SK-N-SH treated with all-trans-retinoic acid at 6 μM for 48 hours (cell line): Measurements from ENCODE around the gene CHMP6.

Source experiments
- ATAC-seq: fragments of 200-7000 bp; cut with Tn5 transposase; 3 replicates; pipeline ENCODE4 v1.9.1; 2020; ENCODE audit warnings: mild to moderate bottlenecking, moderate library complexity
- ARNTL ChIP-seq: fragments of 450-650 bp; formaldehyde crosslinking; IDR thresholded peaks from 2 replicates; pipeline ENCODE4 v1.5.0; 2020; ENCODE audit warnings: low read depth, mild to moderate bottlenecking, moderate library complexity, borderline replicate concordance
- BACH2 ChIP-seq: fragments of 250-450 bp; sonication (Bioruptor Pico); IDR thresholded peaks from 2 replicates; pipeline ENCODE4 v1.9.0; 2021; ENCODE audit warnings: mild to moderate bottlenecking, borderline replicate concordance
- CSDC2 ChIP-seq: fragments of 250-450 bp; sonication (Bioruptor Pico); IDR thresholded peaks from 2 replicates; pipeline ENCODE4 v1.5.0; 2020; ENCODE audit warnings: mild to moderate bottlenecking, moderate library complexity
- ESRRG ChIP-seq: fragments of 250-450 bp; sonication (Bioruptor Pico); IDR thresholded peaks from 2 replicates; pipeline ENCODE4 v1.6.1; 2021; ENCODE audit warnings: mild to moderate bottlenecking
- ISL1 ChIP-seq: fragments of 250-450 bp; sonication (Bioruptor Pico); IDR thresholded peaks from 2 replicates; pipeline ENCODE4 v2.1.2; 2022; ENCODE audit warnings: mild to moderate bottlenecking, moderate library complexity
- OSR1 ChIP-seq: fragments of 250-450 bp; sonication (Bioruptor Pico); IDR thresholded peaks from 2 replicates; pipeline ENCODE4 v1.8.0; 2022; ENCODE audit warnings: moderate library complexity, mild to moderate bottlenecking, inconsistent platforms
- PPARA ChIP-seq: fragments of 250-450 bp; sonication (Bioruptor Pico); IDR thresholded peaks from 2 replicates; pipeline ENCODE4 v1.5.0; 2020; ENCODE audit warnings: mild to moderate bottlenecking, borderline replicate concordance
- RARB ChIP-seq: fragments of 250-450 bp; sonication (Bioruptor Pico); IDR thresholded peaks from 2 replicates; pipeline ENCODE4 v1.8.0; 2021; ENCODE audit warnings: mild to moderate bottlenecking, moderate library complexity
- SNAI2 ChIP-seq: fragments of 250-450 bp; sonication (Bioruptor Pico); IDR thresholded peaks from 2 replicates; pipeline ENCODE4 v1.5.0; 2020; ENCODE audit warnings: mild to moderate bottlenecking, moderate library complexity
- TCF4 ChIP-seq: fragments of 250-450 bp; sonication (Bioruptor Pico); IDR thresholded peaks from 2 replicates; pipeline ENCODE4 v1.8.0; 2021; ENCODE audit warnings: mild to moderate bottlenecking, moderate library complexity, borderline replicate concordance
- TOX ChIP-seq: fragments of 250-450 bp; sonication (Bioruptor Pico); IDR thresholded peaks from 2 replicates; pipeline ENCODE4 v1.8.0; 2021; ENCODE audit warnings: mild to moderate bottlenecking, moderate library complexity, borderline replicate concordance
- ZC3H10 ChIP-seq: fragments of 250-450 bp; sonication (Bioruptor Pico); IDR thresholded peaks from 2 replicates; pipeline ENCODE4 v1.5.1; 2021; ENCODE audit warnings: mild to moderate bottlenecking, moderate library complexity
- ZFP30 ChIP-seq: fragments of 450-650 bp; formaldehyde crosslinking; IDR thresholded peaks from 2 replicates; pipeline ENCODE4 v1.5.0; 2022; ENCODE audit warnings: mild to moderate bottlenecking, moderate library complexity
- ZNF70 ChIP-seq: fragments of 450-650 bp; formaldehyde crosslinking; IDR thresholded peaks from 2 replicates; pipeline ENCODE4 v1.5.0; 2020; ENCODE audit warnings: mild to moderate bottlenecking, moderate library complexity
- ZNF8 ChIP-seq: fragments of 450-650 bp; formaldehyde crosslinking; IDR thresholded peaks from 2 replicates; pipeline ENCODE4 v1.5.0; 2020; ENCODE audit warnings: mild to moderate bottlenecking, moderate library complexity
- TF ChIP-seq, protein P1 (sequence below): fragments of 250-450 bp; sonication (Bioruptor Pico); IDR thresholded peaks from 2 replicates; pipeline ENCODE4 v1.8.0; 2020; ENCODE audit warnings: mild to moderate bottlenecking, moderate library complexity, borderline replicate concordance
- TF ChIP-seq, protein P2 (sequence below): fragments of 250-450 bp; sonication (Bioruptor Pico); IDR thresholded peaks from 2 replicates; pipeline ENCODE4 v1.8.0; 2021; ENCODE audit warnings: low read depth, mild to moderate bottlenecking, moderate library complexity, borderline replicate concordance
- TF ChIP-seq, protein P3 (sequence below): fragments of 250-450 bp; sonication (Bioruptor Pico); IDR thresholded peaks from 2 replicates; pipeline ENCODE4 v1.5.0; 2020; ENCODE audit warnings: mild to moderate bottlenecking, moderate library complexity
- TF ChIP-seq, protein P4 (sequence below): fragments of 250-450 bp; sonication (Bioruptor Pico); IDR thresholded peaks from 2 replicates; pipeline ENCODE4 v1.5.1; 2021; ENCODE audit warnings: mild to moderate bottlenecking, moderate library complexity
- TF ChIP-seq, protein P5 (sequence below): fragments of 250-450 bp; sonication (Bioruptor Pico); IDR thresholded peaks from 2 replicates; pipeline ENCODE4 v1.5.1; 2020; ENCODE audit warnings: low read depth, mild to moderate bottlenecking, moderate library complexity

The CHMP6 gene

DNA sequence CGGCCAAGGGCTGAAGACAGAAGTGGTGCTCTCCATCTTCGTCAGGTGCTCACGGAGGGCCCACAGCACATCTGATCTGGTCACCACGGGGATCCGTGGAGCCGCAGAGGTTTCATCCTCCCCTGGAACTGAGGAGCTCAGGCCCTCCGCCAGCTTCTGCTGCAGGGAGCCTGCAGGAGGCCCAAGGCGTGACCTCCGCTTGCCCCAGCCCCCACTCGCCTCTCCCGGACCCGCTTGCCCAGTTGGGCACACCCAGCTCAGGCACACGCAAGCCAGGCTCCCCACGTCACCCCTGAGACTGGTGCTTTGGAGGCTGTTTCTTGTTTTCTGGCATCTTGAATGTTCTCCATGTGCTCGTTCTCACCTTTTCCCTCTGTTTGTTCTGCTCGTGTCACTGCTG, 39.4 kb upstream of the CHMP6 start:
- ATAC-seq: no peak
- TF ChIP-seq ZC3H10 (CRISPR knock-in tag): no peak
- TF ChIP-seq BACH2: no peak
- TF ChIP-seq ZNF70 (CRISPR knock-in tag): no peak
- no peak for TF ChIP-seq RARB (CRISPR knock-in tag)
- TF ChIP-seq SNAI2 (CRISPR knock-in tag): no peak
- no peak for TF ChIP-seq ARNTL (CRISPR knock-in tag)
- TF ChIP-seq ESRRG (CRISPR knock-in tag): no peak
- TF ChIP-seq, protein P1, sequence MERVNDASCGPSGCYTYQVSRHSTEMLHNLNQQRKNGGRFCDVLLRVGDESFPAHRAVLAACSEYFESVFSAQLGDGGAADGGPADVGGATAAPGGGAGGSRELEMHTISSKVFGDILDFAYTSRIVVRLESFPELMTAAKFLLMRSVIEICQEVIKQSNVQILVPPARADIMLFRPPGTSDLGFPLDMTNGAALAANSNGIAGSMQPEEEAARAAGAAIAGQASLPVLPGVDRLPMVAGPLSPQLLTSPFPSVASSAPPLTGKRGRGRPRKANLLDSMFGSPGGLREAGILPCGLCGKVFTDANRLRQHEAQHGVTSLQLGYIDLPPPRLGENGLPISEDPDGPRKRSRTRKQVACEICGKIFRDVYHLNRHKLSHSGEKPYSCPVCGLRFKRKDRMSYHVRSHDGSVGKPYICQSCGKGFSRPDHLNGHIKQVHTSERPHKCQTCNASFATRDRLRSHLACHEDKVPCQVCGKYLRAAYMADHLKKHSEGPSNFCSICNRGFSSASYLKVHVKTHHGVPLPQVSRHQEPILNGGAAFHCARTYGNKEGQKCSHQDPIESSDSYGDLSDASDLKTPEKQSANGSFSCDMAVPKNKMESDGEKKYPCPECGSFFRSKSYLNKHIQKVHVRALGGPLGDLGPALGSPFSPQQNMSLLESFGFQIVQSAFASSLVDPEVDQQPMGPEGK (CRISPR knock-in tag): no peak
- TF ChIP-seq, protein P2, sequence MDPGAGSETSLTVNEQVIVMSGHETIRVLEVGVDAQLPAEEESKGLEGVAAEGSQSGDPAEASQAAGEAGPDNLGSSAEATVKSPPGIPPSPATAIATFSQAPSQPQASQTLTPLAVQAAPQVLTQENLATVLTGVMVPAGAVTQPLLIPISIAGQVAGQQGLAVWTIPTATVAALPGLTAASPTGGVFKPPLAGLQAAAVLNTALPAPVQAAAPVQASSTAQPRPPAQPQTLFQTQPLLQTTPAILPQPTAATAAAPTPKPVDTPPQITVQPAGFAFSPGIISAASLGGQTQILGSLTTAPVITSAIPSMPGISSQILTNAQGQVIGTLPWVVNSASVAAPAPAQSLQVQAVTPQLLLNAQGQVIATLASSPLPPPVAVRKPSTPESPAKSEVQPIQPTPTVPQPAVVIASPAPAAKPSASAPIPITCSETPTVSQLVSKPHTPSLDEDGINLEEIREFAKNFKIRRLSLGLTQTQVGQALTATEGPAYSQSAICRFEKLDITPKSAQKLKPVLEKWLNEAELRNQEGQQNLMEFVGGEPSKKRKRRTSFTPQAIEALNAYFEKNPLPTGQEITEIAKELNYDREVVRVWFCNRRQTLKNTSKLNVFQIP (CRISPR knock-in tag): no peak
- TF ChIP-seq TCF4 (CRISPR knock-in tag): no peak
- TF ChIP-seq, protein P3, sequence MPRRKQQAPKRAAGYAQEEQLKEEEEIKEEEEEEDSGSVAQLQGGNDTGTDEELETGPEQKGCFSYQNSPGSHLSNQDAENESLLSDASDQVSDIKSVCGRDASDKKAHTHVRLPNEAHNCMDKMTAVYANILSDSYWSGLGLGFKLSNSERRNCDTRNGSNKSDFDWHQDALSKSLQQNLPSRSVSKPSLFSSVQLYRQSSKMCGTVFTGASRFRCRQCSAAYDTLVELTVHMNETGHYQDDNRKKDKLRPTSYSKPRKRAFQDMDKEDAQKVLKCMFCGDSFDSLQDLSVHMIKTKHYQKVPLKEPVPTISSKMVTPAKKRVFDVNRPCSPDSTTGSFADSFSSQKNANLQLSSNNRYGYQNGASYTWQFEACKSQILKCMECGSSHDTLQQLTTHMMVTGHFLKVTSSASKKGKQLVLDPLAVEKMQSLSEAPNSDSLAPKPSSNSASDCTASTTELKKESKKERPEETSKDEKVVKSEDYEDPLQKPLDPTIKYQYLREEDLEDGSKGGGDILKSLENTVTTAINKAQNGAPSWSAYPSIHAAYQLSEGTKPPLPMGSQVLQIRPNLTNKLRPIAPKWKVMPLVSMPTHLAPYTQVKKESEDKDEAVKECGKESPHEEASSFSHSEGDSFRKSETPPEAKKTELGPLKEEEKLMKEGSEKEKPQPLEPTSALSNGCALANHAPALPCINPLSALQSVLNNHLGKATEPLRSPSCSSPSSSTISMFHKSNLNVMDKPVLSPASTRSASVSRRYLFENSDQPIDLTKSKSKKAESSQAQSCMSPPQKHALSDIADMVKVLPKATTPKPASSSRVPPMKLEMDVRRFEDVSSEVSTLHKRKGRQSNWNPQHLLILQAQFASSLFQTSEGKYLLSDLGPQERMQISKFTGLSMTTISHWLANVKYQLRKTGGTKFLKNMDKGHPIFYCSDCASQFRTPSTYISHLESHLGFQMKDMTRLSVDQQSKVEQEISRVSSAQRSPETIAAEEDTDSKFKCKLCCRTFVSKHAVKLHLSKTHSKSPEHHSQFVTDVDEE (CRISPR knock-in tag): no peak
- TF ChIP-seq, protein P4, sequence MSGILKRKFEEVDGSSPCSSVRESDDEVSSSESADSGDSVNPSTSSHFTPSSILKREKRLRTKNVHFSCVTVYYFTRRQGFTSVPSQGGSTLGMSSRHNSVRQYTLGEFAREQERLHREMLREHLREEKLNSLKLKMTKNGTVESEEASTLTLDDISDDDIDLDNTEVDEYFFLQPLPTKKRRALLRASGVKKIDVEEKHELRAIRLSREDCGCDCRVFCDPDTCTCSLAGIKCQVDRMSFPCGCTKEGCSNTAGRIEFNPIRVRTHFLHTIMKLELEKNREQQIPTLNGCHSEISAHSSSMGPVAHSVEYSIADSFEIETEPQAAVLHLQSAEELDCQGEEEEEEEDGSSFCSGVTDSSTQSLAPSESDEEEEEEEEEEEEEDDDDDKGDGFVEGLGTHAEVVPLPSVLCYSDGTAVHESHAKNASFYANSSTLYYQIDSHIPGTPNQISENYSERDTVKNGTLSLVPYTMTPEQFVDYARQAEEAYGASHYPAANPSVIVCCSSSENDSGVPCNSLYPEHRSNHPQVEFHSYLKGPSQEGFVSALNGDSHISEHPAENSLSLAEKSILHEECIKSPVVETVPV (CRISPR knock-in tag): no peak
- TF ChIP-seq ISL1 (CRISPR knock-in tag): no peak
- TF ChIP-seq, protein P5, sequence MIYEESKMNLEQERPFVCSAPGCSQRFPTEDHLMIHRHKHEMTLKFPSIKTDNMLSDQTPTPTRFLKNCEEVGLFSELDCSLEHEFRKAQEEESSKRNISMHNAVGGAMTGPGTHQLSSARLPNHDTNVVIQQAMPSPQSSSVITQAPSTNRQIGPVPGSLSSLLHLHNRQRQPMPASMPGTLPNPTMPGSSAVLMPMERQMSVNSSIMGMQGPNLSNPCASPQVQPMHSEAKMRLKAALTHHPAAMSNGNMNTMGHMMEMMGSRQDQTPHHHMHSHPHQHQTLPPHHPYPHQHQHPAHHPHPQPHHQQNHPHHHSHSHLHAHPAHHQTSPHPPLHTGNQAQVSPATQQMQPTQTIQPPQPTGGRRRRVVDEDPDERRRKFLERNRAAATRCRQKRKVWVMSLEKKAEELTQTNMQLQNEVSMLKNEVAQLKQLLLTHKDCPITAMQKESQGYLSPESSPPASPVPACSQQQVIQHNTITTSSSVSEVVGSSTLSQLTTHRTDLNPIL (CRISPR knock-in tag): no peak
- no peak for TF ChIP-seq CSDC2
- no peak for TF ChIP-seq OSR1 (CRISPR knock-in tag)
- no peak for TF ChIP-seq ZNF8 (CRISPR knock-in tag)
- TF ChIP-seq PPARA (CRISPR knock-in tag): no peak
- TF ChIP-seq TOX (CRISPR knock-in tag): no peak
- no peak for TF ChIP-seq ZFP30 (CRISPR knock-in tag)

DNA sequence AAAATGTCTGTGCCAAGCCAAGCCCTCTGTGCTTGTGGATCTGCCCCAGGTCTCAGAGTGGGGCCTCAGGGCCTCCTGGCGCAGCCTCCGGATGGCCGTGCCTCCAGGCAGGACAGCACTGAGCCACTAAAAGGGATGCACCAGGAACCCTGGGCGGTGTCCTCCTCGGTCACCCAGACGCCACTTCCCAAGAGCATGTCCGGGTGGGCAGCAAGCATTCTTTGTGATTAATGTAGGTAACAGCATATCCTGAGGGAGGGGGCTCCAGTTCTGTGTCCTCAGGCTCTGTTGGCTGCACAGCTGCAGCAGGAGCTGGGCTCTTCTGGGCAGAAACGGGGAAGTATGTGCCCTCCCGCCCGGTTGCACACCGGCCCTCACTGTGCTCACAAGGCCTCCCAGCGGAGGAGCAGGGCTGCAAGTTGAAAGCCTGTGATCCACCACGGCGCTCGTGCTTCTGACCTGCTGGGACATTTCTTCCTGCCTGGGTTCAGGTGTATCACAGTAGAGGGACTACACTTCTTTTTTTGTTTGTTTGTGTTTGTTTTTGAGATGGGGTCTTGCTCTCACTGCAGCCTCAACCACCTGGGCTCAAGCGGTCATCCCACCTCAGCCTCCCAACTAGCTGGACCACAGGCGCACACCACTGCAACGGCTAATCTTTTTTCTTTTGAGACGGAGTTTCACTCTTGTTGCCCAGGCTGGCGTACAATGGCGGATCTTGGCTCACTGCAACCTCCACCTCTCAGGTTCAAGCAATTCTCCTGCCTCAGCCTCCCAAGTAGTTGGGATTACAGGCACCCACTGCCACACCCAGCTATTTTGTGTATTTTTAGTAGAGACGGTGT, 37.9 kb upstream of the CHMP6 start:
- no peak for ATAC-seq
- TF ChIP-seq, protein P3 (CRISPR knock-in tag): no peak
- TF ChIP-seq BACH2: no peak
- TF ChIP-seq TOX (CRISPR knock-in tag): no peak
- TF ChIP-seq SNAI2 (CRISPR knock-in tag): no peak
- TF ChIP-seq, protein P5 (CRISPR knock-in tag): no peak
- TF ChIP-seq OSR1 (CRISPR knock-in tag): no peak
- no peak for TF ChIP-seq ZNF8 (CRISPR knock-in tag)
- no peak for TF ChIP-seq ESRRG (CRISPR knock-in tag)
- TF ChIP-seq ZC3H10 (CRISPR knock-in tag): no peak
- TF ChIP-seq, protein P4 (CRISPR knock-in tag): no peak
